Keratinocyte (primary cell): Measurements from ENCODE around the gene WWC2. TPM values are rescaled to one million over a fixed set of nuclear protein-coding genes. Genes with fewer than 3 reads are reported as not detected.

Experiments
- DNase-seq: peaks from one replicate; pipeline ENCODE4 v3.0.0-alpha.2; 2011; ENCODE audit warnings: low read depth, missing footprints, low spot score
- FAIRE-seq: peaks from 2 replicates; lab custom pipeline; 2011; peaks lifted over from hg19 to GRCh38; lab: Jason Lieb, UNC
- H2AFZ ChIP-seq: 2 replicates; pipeline ENCODE4 v1.6.0; 2012; ENCODE audit warnings: low read length, control low read depth, inconsistent platforms; ENCODE audit not compliant: control insufficient read depth
- H3K27ac ChIP-seq: 2 replicates; pipeline ENCODE4 v1.5.1; 2011; ENCODE audit warnings: low read length; ENCODE audit not compliant: control insufficient read depth, insufficient read depth
- H3K27me3 ChIP-seq: 3 replicates; pipeline ENCODE4 v1.6.0; 2011; ENCODE audit warnings: low read length; ENCODE audit not compliant: control insufficient read depth, insufficient read depth; ENCODE audit errors: extremely low read depth
- H3K36me3 ChIP-seq, 2 experiments: 2 replicates in 1 of 2; 3 replicates in 1 of 2; pipeline ENCODE4 v1.5.1; 2011; ENCODE audit warnings: low read length in 2 of 2, mild to moderate bottlenecking in 1 of 2; ENCODE audit not compliant: control insufficient read depth in 2 of 2, insufficient read depth in 2 of 2; ENCODE audit errors: extremely low read depth in 1 of 2
- H3K4me1 ChIP-seq: 3 replicates; pipeline ENCODE4 v1.5.1; 2011; ENCODE audit warnings: low read length; ENCODE audit not compliant: control insufficient read depth, insufficient read depth; ENCODE audit errors: extremely low read depth
- H3K4me2 ChIP-seq: 3 replicates; pipeline ENCODE4 v1.6.0; 2011; ENCODE audit warnings: low read depth, low read length; ENCODE audit not compliant: control insufficient read depth, insufficient read depth; ENCODE audit errors: extremely low read depth
- H3K4me3 ChIP-seq, 3 experiments: fragments of 200-600 bp in 1 of 3; sonication (generic) in 1 of 3; 2 replicates in 2 of 3; 3 replicates in 1 of 3; pipeline ENCODE4 v1.5.1; 2011 to 2016; ENCODE audit warnings: low read length in 3 of 3, mild to moderate bottlenecking in 3 of 3, control low read depth in 2 of 3, inconsistent platforms in 1 of 3, low read depth in 1 of 3, mixed read lengths in 1 of 3, mixed run types in 1 of 3, moderate library complexity in 1 of 3; ENCODE audit not compliant: control insufficient read depth in 2 of 3, insufficient read depth in 2 of 3; ENCODE audit errors: extremely low read depth in 1 of 3
- H3K79me2 ChIP-seq: 2 replicates; pipeline ENCODE4 v1.6.0; 2012; ENCODE audit warnings: low read length; ENCODE audit not compliant: control insufficient read depth, insufficient read depth
- H3K9ac ChIP-seq: 3 replicates; pipeline ENCODE4 v1.6.0; 2011; ENCODE audit warnings: low read length; ENCODE audit not compliant: control insufficient read depth, insufficient read depth; ENCODE audit errors: extremely low read depth
- H3K9me1 ChIP-seq: 3 replicates; pipeline ENCODE4 v1.6.0; 2011; ENCODE audit warnings: low read length; ENCODE audit not compliant: control insufficient read depth, insufficient read depth; ENCODE audit errors: extremely low read depth
- H3K9me3 ChIP-seq: 2 replicates; pipeline ENCODE4 v1.5.1; 2012; ENCODE audit warnings: low read depth, low read length; ENCODE audit not compliant: control insufficient read depth
- H4K20me1 ChIP-seq: 3 replicates; pipeline ENCODE4 v1.6.0; 2011; ENCODE audit warnings: low read length; ENCODE audit not compliant: control insufficient read depth, insufficient read depth; ENCODE audit errors: extremely low read depth
- CTCF ChIP-seq, 3 experiments: IDR thresholded peaks in 1 of 3; conservative IDR thresholded peaks in 1 of 3; optimal IDR thresholded peaks in 1 of 3; 2 replicates in 2 of 3; 3 replicates in 1 of 3; pipeline versions ENCODE3 to v1.5.1; 2011; ENCODE audit warnings: low read length in 3 of 3, mild to moderate bottlenecking in 3 of 3, moderate library complexity in 2 of 3, control low read depth in 1 of 3, inconsistent platforms in 1 of 3; ENCODE audit not compliant: insufficient read depth in 2 of 3; ENCODE audit errors: extremely low read depth in 1 of 3
- EZH2 ChIP-seq: IDR thresholded peaks from one replicate; pipeline ENCODE4 v1.6.1; 2012; ENCODE audit warnings: inconsistent platforms, mild to moderate bottlenecking, low read length, moderate library complexity
- dilution Hi-C: fragments of 300-500 bp; cut with MboI; formaldehyde crosslinking; loops from one replicate; pipeline ENCODE4 v1.7.0; 2020; ENCODE audit warnings: low sequenced_read_pairs; ENCODE audit not compliant: extremely low pct_ligation_motif_present
- polyA plus RNA-seq, 5 experiments: library from polyadenylated mRNA; depleted of rRNA in 3 of 5; stranded (reverse) in 3 of 5; stranded (forward) in 1 of 5; unstranded in 1 of 5; fragments of >200 nt; gene quantifications; 1 replicate in 1 of 5; 2 replicates in 3 of 5; 3 replicates in 1 of 5; pipeline versions ENCODE4 v1.2.1 to v1.2.3, GENCODE V29; 2011 to 2012; ENCODE audit warnings: missing spikeins in 2 of 5, low read depth in 1 of 5, low replicate concordance in 1 of 5

WWC2 gene
- polyA plus RNA-seq, 1 donor (not counting 4 experiments of a cell fraction or from before 2014, with no cell fraction given) = 15.4 TPM

- H3K9me3 ChIP-seq = no peaks in the 10 kb centered on the region
- TF ChIP-seq CTCF (optimal IDR thresholded peaks at IDR 0.05 in 1 of 3, IDR thresholded peaks at IDR 0.05 in 1 of 3, conservative IDR thresholded peaks at IDR 0.05 in 1 of 3; ENCODE audit: extremely low read depth in 1 of 3, insufficient read depth in 2 of 3, low read length in 3 of 3) = no peak
- no peak for TF ChIP-seq EZH2
- no peaks in the 10 kb centered on the region for H3K36me3 ChIP-seq
- H4K20me1 ChIP-seq = no peaks in the 10 kb centered on the region
- H3K27ac ChIP-seq = no peak overlapping the region
- no peaks in the 10 kb centered on the region for H3K79me2 ChIP-seq
- H3K4me1 ChIP-seq = peaks cover 44% of the 10 kb centered on the region
- H3K27me3 ChIP-seq = no peaks in the 10 kb centered on the region
- no peak overlapping the region for H3K9ac ChIP-seq
- FAIRE-seq (no peak), DNase-seq (no peak)
- H3K4me2 ChIP-seq = no peak overlapping the region
- H3K4me3 ChIP-seq = no peak overlapping the region
- no peaks in the 10 kb centered on the region for H3K9me1 ChIP-seq
- dilution Hi-C loops = no loop called here
- H2AFZ ChIP-seq = no peak overlapping the region
Measured at GRCh38 chr4:183350317-183351071, 251.4 kb downstream of the WWC2 start.

DNA sequence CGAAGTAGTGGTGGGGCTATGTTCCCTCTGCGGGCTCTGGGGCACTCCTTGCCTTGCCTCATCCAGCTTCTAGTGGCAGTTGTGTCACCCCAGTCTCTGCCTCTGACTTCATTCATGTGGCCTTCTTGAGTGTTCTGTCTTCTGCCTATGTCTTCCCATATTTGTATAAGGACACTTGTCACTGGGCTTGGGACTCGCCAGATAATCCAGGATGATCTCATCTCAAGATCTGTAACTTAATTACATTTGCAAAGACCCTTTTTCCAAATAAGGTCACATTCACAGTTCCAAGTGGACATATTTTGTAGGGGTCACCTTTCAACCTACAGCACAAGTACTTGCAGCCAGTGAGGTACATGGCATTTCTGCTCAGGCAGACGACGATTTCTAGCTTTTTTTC lies 253.5 kb downstream of the WWC2 start:
- Histone ChIP-seq H3K9me3 (no peaks in the 10 kb centered on the region), H3K27me3 (no peaks in the 10 kb centered on the region), H2AFZ (no peak overlapping the region), H3K36me3 (no peaks in the 10 kb centered on the region), H3K9me1 (no peaks in the 10 kb centered on the region), H4K20me1 (no peaks in the 10 kb centered on the region), H3K4me3 (no peak overlapping the region), H3K79me2 (no peaks in the 10 kb centered on the region), H3K4me2 (no peak overlapping the region), H3K27ac (no peak overlapping the region), H3K4me1 (peaks cover 64% of the 10 kb centered on the region), H3K9ac (no peak overlapping the region)
- dilution Hi-C loops = no loop called here
- DNase-seq (no peak), FAIRE-seq (no peak)
- TF ChIP-seq EZH2 (no peak), CTCF (optimal IDR thresholded peaks at IDR 0.05 in 1 of 3, IDR thresholded peaks at IDR 0.05 in 1 of 3, conservative IDR thresholded peaks at IDR 0.05 in 1 of 3; ENCODE audit: extremely low read depth in 1 of 3, insufficient read depth in 2 of 3, low read length in 3 of 3) (no peak)
